ENCODE results near the gene PACS2. TPM values are rescaled to one million over a fixed set of nuclear protein-coding genes. Genes with fewer than 3 reads are reported as not detected.
A peak's percentile ranks its signal among the peaks of the same experiment; 100 is the strongest.
"Not testable (repeated sequence)": the region's sequence is repeated elsewhere in the genome, so short reads cannot be mapped to it uniquely, and the experiment has no call there.

The PACS2 gene
- total RNA-seq, 1 donor from 2014 or later = 105 TPM

DNA sequence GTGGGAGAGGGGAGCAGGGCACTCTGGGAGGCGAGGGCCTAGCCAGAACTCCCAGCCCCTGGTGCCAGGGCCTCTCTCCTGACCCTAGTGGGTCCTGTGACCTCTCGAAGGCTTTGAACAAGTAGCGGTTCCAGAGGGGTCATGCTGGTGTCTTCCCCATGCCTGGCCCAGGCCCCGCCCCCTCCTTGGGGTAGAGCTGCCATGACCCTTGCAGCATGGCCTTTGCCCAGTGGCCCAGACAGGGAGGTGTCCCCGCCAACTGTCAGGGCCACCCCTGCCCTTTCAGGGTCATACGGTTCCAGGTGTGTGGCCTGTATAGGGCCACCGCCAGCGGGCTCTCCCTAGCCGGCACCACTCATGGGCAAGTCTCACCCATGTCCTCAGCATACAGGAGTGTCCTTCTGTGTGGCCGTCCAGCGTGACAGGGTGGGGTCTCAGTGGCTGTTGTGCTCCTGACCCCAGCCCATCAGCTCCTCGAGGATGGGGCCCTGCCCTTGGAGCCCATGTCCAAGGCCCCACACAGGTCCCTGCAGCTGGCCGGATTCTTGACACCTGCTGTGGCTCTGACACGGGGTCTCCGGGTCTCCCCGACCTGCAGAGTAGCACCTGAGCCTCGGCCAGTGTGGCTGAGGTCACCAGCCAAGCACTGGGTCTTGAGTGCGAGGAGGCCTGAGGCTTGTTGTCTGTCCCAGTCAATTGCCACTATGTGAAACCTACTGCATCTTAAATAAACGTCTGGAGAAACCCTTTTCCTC lies 34.6 kb downstream of the PACS2 start:
- no peak for DNase-seq (ENCODE audit: low spot score)

GRCh38 chr14:105349992-105350391 lies 35.4 kb downstream of the PACS2 start:
- no peak for DNase-seq (ENCODE audit: low spot score)

DNA sequence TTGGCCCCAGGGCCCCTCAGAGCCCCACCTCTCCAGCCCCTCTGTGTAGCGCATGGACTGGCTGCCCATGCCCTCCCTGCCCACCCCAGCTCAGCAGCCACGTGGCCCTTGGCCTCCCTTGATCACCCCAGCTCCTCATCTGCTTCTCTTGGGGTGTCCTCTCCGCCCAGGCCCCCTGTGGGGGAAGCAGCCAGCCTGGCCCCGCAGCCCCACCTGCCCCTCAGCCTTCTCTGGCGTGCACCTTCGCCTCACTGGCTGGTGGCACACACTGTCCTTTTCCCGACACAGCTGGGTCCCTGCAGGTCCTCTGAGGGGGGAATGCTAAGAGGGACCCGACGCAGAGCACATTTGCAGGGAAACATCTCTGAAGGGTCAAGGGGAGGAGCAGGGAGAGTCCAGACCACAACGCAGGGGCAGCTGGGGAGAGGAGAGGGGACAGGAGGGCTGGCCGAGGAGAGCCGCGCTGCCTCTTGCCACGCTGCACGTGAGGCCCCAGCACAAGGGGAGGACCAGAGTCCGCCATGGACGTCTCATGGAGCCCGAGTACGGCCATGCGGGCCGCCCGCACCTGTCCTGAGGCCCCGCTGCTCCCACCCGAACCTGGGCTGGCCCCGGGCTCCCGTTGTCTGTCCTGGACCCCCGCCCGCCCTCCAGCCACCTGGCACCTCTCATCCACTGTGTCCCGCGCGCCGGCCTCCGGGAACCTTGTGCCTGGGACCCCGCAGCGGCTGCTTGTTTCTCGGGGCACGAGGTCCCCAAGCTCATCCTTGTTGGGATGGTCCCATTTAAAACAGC lies 36.1 kb downstream of the PACS2 start:
- DNase-seq (ENCODE audit: low spot score) = no peak

DNA sequence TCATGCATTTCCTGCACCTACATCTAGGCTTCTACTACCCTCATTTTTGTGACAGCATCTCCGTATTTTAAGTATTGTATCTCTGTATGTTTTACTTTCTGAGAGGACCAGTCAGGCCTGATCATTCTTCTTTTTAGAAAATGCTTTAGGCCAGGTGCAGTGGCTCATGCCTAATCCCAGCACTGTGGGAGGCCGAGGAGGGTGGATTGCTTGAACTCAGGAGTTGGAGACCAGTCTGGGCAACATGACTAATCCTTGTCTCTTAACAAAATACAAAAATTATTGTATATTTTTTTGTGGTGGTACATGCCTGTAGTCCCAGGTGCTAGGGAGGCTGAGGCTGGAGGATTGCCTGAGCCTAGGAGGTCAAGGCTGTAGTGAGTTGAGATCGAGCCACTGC lies 36.9 kb downstream of the PACS2 start:
- no peak for DNase-seq (ENCODE audit: low spot score)

DNA sequence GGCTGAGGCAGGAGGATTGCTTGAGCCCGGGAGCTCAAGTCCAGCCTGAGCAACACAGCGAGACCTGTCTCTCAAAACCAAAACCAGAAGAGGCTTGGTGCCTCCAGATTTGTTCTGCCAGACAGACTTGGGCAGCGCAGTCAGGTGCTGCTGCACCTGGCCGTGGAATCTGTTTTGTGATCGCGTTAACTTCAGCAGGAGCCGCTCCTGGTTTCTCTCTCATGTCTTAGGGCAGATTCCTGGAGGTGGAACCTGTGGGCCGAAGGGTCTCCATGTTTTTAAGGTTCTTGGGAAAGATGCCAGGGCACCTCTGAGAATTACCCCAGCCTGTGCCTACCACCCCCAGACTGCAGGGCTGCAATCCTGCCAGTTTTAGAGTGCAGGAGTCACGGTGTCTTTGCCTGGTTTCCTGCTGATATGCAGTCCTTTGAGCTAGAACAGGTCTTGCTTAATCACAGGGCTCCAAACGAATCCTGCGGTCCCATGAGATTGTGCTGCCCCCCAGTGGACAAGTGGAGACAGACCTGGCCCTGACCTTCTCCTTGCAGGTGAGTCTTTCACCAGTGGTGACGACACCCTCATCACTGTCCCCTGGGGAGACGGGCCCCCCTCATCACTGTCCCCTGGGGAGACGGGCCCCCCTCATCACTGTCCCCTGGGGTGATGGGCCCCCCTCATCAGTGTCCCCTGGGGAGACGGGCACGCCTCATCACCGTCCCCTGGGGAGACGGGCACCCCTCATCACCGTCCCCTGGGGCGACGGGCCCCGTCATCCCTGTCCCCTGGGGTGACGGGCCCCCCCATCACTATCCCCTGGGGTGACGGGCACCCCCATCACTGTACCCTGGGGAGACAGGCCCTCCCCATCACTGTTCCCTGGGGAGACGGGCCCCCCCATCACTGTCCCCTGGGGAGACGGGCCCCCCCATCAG lies 37.6 kb downstream of the PACS2 start:
- peak; percentile 89 for DNase-seq (ENCODE audit: low spot score)

GRCh38 chr14:105353136-105353535 lies 38.6 kb downstream of the PACS2 start:
- DNase-seq (ENCODE audit: low spot score) = no peak

DNA sequence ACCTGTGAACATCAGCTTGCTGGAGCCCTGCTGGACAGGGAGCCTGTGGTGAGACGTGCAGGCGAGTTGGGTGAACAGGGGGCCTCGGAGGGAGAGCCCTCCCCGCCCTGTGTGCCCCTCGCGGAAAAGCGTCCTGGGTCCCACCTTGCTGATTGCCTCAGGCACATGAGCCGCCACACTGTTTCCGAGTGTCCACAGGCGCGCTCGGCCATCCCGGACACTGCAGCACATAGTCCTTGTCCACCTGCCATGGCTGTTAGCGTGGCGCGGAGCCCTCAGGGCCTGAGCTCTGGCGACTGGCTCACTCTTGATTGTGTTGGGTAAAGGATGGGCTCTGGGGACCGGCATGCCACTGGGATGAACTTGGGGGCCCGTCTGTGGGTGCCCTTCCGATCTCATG lies 40.0 kb downstream of the PACS2 start:
- no peak for DNase-seq (ENCODE audit: low spot score)

- no peak for DNase-seq (ENCODE audit: low spot score)
Measured at GRCh38 chr14:105355049-105355575, 40.6 kb downstream of the PACS2 start.

DNA sequence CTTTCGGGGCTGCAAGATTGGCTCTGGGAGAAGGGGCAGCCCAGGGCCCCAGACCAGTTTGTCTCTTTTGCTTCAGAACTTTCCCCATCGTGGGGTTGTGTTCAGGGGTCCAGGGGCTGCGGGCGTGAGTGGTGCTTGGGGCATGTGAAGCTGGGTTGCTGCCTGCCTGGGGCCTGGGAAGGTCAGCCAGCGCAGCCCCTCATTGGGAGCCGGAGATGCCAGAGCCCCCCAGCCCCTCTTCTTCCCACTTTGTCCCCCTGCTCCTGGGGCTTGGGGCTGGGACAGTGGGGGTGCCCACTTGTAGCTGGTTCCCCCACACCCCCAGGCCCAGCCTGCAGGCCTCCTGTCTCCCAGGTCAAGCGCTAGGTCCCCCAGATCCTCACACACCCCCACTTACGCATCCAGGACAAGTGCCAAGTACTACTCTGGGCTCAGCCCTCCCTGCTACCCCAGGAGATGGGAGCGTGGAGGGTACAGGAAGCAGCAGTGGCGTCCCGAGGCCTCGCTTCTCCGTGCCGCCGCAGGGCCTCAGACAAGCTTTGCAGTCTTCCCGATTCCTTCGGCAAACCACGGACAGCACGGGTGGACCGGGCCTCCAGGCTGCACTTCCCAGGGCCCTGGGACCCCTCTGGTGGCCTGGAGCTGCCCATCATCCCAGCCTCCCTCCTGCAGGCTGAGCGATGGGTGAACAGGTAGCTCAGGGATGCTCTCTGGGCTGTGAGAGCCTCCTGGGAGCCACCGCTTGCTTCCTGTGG lies 41.5 kb downstream of the PACS2 start:
- DNase-seq (ENCODE audit: low spot score) = no peak

DNA sequence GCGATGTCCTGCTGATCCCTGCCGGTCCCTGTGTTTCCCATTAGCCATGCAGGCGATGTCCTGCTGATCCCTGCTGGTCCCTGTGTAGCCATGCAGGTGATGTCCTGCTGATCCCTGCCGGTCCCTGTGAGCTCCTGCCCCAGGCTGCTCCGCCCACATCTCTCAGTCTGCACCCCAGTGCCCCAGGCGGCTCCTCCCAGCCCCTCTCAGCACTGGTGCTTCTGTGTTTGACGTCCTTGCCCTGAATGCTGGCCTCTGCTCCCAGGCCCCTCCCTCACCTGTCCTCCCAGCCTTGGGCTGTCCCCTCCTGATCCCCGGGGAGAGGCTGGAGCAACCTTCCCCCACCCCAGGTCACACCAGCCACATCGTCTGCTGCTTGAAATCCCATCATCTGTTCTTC lies 42.4 kb downstream of the PACS2 start:
- DNase-seq (ENCODE audit: low spot score) = no peak

DNA sequence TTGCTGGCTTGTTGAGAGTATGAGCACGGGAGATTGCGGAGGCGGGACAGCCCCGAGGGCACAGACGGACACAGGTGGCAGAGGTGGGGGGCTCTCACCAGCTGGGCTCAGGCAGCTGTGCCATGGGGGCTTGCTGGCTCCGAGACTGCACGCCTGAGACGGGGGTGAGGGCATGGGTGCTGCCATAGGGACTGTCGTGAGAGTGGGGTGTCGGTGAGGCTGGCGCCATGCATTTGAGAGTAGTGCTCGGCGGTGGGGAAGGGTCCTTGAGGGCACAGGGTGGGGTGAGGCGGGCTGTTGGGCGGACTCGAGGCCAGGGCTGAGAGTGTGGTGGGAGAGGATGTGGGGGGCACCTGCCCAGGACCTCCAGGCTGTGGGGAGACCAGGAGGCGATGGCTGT lies 43.1 kb downstream of the PACS2 start:
- no peak for DNase-seq (ENCODE audit: low spot score)

DNA sequence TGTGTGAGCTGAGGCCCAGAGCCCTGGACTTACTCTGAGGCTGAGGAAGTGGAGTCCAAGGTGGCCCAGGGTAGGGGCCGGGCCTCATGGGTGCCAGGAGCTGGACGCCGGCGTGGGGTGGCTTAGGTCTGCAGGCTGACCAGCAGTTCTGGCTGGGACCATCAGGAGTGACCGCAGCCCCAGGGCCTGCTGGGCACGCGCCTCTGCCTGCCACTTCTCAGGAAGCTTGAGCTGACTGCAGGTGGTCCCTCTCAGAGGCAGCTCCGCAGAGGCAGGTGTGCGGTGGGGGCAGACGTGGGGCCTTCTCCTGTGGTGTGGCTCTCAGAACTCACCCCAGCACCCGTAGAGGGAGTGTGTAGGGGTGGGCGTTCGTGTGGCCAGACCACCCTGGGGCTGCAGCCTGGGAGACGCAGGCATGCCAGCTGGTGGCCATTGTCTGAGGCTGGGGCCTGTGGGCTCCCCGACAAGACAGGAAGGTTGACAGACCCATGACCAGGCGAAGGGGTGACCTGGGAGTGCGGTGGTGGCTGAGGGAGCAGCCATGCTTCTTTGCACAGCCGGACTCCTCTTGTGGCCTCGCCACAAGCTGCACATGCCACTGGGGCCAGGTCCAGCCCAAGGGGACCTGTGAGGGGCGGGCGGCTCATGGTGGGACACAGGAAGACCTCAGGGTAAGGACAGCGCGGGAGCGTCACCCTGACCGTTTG lies 43.7 kb downstream of the PACS2 start:
- no peak for DNase-seq (ENCODE audit: low spot score)

DNA sequence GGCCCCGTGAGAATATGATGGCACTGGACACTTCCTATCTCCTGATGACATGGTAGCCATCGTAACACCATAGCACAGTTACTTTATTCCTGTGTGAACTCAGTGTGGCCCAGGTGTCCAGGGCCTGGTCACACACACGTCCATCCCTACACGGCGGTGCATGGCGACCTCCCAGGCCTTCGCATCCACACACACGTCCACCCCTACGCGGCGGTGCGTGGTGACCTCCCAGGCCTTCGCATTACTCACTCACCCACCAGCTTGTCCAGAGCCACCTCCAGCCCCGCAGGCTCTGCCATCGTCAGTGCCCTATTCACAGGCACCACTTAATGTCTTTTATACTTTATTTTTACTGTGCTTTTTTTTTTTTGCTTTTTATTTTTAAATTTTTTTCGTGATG lies 44.4 kb downstream of the PACS2 start:
- no peak for DNase-seq (ENCODE audit: low spot score)

DNA sequence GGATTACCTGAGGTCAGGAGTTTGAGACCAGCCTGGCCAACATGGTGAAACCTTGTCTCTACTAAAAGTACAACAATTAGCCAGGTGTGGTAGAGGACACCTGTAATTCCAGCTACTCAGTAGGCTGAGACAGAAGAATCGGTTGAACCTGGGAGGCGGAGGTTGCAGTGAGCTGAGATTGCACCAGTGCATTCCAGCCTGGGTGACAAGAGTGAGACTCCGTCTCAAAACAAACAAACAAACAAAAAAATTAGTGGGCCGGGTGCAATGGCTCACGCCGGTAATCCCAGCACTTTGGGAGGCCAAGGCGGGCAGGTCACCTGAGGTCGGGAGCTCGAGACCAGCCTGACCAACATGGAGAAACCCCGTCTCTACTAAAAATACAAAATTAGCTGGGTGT lies 46.9 kb downstream of the PACS2 start:
- not testable (repeated sequence) for DNase-seq (ENCODE audit: low spot score)

- no peak for DNase-seq (ENCODE audit: low spot score)
Measured at GRCh38 chr14:105363847-105364708, 49.5 kb downstream of the PACS2 start.

DNA sequence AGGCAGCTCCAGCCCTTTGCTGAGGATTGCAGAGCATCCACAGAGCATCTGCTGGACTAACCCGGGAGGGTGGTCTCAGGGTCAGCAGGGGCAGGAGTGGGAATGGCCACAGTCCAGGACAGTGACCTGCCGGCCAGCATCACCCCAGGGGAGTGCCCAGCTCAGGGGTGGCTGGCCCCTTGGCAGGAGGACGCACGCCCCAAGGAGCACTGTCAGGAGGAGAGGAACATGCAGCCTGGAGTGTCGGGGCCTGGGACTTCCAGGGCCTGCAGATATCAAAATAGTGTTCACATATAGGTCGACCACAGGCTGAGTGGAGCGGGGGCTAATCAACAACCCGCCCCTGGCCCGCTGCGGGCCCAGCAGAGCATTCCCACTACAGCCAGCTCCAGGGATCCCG lies 50.6 kb downstream of the PACS2 start:
- DNase-seq (ENCODE audit: low spot score) = no peak

DNA sequence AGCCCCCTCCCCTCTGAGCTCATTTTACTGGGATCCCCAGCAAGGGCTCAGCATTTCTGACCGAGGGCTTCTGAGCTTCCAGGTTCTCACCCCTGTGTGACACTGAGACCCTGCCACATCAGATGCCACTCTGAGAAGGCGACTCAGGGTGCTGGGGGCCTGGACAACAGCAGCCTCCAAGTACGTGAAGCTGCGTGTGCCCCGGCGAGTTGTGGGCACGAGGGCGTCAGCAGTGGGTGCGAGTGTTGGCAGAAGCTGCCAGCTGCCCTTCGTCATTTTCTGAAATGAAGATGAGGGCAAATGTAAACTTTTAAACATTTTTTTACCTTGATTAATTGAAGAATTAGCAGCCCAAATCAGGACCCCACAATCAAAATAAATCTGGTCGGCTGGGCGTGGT lies 51.1 kb downstream of the PACS2 start:
- DNase-seq (ENCODE audit: low spot score) = no peak

- DNase-seq (ENCODE audit: low spot score) = no peak
Measured at GRCh38 chr14:105366386-105367074, 52.0 kb downstream of the PACS2 start.
